ENCODE measurements around the gene ZNF165. TPM values are rescaled to one million over a fixed set of nuclear protein-coding genes. Genes with fewer than 3 reads are reported as not detected.
"Not testable (repeated sequence)": the region's sequence is repeated elsewhere in the genome, so short reads cannot be mapped to it uniquely, and the experiment has no call there.

Gene ZNF165
- total RNA-seq (1 to 10 TPM; 5.1 to 5.5 TPM), total RNA-seq (1.2 to 69.0 (median 6.7) reads per million in 172 experiments)
- polyA plus RNA-seq (2013, experiment 1 of 2), result 0.25 TPM
- polyA plus RNA-seq (2013, experiment 2 of 2), result 1.2 TPM

DNA sequence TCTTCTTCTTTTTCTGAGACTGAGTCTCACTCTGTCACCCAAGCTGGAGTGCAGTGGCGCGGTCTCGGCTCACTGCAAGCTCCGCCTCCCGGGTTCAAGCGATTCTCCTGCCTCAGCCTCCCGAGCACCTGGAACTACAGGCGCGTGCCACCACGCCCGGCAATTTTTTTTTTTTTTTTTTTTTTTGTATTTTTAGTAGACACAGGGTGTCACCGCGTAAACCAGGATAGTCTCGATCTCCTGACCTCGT is at the start of gene ZNF165:
Gene ZNF165, plus strand, starts transcription at position 188 of the 250 bp plus-strand sequence. CDS start 4,913 bp downstream, outside the sequence.
- H3K4me3 Mint-ChIP-seq, result peak within 1 kb of the TSS; percentile 86
- peak within 1 kb of the TSS; percentile 82 to 90 for H3K27ac ChIP-seq (ENCODE audit: low read depth in 1 of 2, low read length in 2 of 2)
- not testable (repeated sequence) for H3K27me3 ChIP-seq (ENCODE audit: control insufficient read depth in 1 of 2, insufficient read depth in 2 of 2, low read length in 2 of 2); H3K9me3 ChIP-seq (ENCODE audit: control insufficient read depth in 1 of 2, insufficient read depth in 1 of 2, low read length in 2 of 2); H3K27me3 Mint-ChIP-seq; H3K36me3 ChIP-seq (ENCODE audit: insufficient read depth, low read length); H3K9me3 Mint-ChIP-seq; DNase-seq
- intact Hi-C loops (cut with DNase I, micrococcal nuclease), result loop anchor here (2.0 to 10.0 kb wide), 7 partner anchors 24 to 272 kb away; partner anchors contain the start of genes ZKSCAN4 (in 1 of the 2) and ZSCAN26 (in 1 of the 2)
- ChIA-PET CTCF (interaction anchor here (0.9 kb wide), 1 partner anchor 25 kb away, joined by 3 read pairs; no protein-coding TSS in a partner anchor), POLR2A (interaction anchor here (0.6 to 1.5 kb wide), 8 partner anchors 9 to 1959 kb away, joined by 3 to 5 read pairs (median 4); partner anchors contain the start of gene ZKSCAN8)
- peak within 1 kb of the TSS; percentile 71 for H3K4me3 ChIP-seq (ENCODE audit: low read length)
- peak; percentile 24 for ATAC-seq (ENCODE audit: poor library complexity)
- H3K27ac Mint-ChIP-seq, result peak within 1 kb of the TSS; percentile 88
- peaks cover 16% of the 10 kb centered on the region for H3K4me1 ChIP-seq (ENCODE audit: insufficient read depth, low read length)
- H3K4me1 Mint-ChIP-seq (ENCODE audit: low read depth), result peaks cover 22% of the 10 kb centered on the region
- H3K36me3 Mint-ChIP-seq (ENCODE audit: low read depth), result peaks cover 16% of the 10 kb centered on the region

DNA sequence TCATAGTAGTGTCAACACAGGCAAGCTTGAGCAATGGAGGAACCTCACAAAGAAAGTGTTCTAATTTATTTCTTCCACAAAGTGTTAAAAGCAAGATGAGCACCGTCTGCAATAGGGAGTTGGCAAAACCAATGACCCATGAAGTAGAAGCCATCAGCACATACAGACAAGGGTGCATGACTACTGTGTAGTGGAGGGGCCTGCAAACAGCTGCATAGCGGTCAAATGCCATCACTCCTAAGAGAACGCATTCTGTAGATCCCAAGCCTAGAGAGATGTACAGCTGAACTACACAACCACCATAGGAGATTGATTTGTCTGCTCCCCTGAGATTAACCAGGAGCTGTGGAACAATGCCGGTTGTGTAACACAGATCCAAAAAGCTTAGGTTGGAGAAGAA is 26.8 kb upstream of the ZNF165 start:
- POLR2A ChIA-PET, result no interaction called here
- H3K27ac ChIP-seq (ENCODE audit: low read depth in 1 of 2, low read length in 2 of 2), result no peak overlapping the region
- H3K9me3 Mint-ChIP-seq, result no peaks in the 10 kb centered on the region
- H3K27me3 ChIP-seq (ENCODE audit: control insufficient read depth in 1 of 2, insufficient read depth in 2 of 2, low read length in 2 of 2), result peaks cover 2 to 41% of the 10 kb centered on the region in 2 experiments
- no peaks in the 10 kb centered on the region for H3K36me3 ChIP-seq (ENCODE audit: insufficient read depth, low read length)
- H3K36me3 Mint-ChIP-seq (ENCODE audit: low read depth), result no peaks in the 10 kb centered on the region
- intact Hi-C loops (cut with DNase I, micrococcal nuclease), result no loop called here
- H3K4me1 Mint-ChIP-seq (ENCODE audit: low read depth), result no peaks in the 10 kb centered on the region
- TF ChIP-seq CTCF (IDR thresholded peaks at IDR 0.05), result no peak
- no peaks in the 10 kb centered on the region for H3K9me3 ChIP-seq (ENCODE audit: control insufficient read depth in 1 of 2, insufficient read depth in 1 of 2, low read length in 2 of 2)
- no peak overlapping the region for H3K4me3 ChIP-seq (ENCODE audit: low read length)
- peaks cover 43% of the 10 kb centered on the region for H3K27me3 Mint-ChIP-seq
- DNase-seq (no peak), ATAC-seq (ENCODE audit: poor library complexity) (no peak)
- CTCF ChIA-PET, result no interaction called here
- no peak overlapping the region for H3K4me3 Mint-ChIP-seq
- no peak overlapping the region for H3K27ac Mint-ChIP-seq
- no peaks in the 10 kb centered on the region for H3K4me1 ChIP-seq (ENCODE audit: insufficient read depth, low read length)

DNA sequence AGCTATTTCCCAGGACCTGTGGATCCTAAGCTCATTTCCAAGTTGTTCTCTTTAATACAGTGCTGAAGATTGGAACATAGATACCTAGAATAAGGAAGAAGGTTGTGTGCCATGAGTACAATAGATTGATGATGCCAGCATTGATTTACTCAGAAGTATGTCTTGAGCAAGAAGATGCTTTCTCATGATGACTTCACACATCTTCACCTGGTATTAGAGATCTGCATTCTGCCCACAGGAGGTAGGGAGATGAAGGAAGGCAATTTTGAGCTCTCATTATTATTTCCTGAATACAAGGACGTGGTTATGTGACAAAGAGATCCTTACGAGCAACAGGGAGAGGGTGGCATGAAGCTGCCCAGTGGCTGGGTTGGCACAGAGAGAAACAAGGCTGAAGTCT is 20.0 kb upstream of the ZNF165 start:
- CTCF ChIA-PET, result no interaction called here
- no peak for ATAC-seq (ENCODE audit: poor library complexity)
- intact Hi-C loops (cut with DNase I, micrococcal nuclease), result no loop called here
- Histone ChIP-seq H3K27me3 (ENCODE audit: control insufficient read depth in 1 of 2, insufficient read depth in 2 of 2, low read length in 2 of 2) (peaks cover 7 to 25% of the 10 kb centered on the region in 2 experiments), H3K9me3 (ENCODE audit: control insufficient read depth in 1 of 2, insufficient read depth in 1 of 2, low read length in 2 of 2) (no peaks in the 10 kb centered on the region), H3K4me1 (ENCODE audit: insufficient read depth, low read length) (no peaks in the 10 kb centered on the region), H3K27ac (ENCODE audit: low read depth in 1 of 2, low read length in 2 of 2) (no peak overlapping the region), H3K4me3 (ENCODE audit: low read length) (no peak overlapping the region), H3K36me3 (ENCODE audit: insufficient read depth, low read length) (no peaks in the 10 kb centered on the region)
- DNase-seq, result no peak
- peaks cover 42% of the 10 kb centered on the region for H3K27me3 Mint-ChIP-seq
- POLR2A ChIA-PET, result no interaction called here
- H3K4me3 Mint-ChIP-seq, result no peak overlapping the region
- no peak overlapping the region for H3K27ac Mint-ChIP-seq
- no peaks in the 10 kb centered on the region for H3K9me3 Mint-ChIP-seq
- H3K4me1 Mint-ChIP-seq (ENCODE audit: low read depth), result no peaks in the 10 kb centered on the region
- H3K36me3 Mint-ChIP-seq (ENCODE audit: low read depth), result no peaks in the 10 kb centered on the region
- no peak for TF ChIP-seq CTCF (IDR thresholded peaks at IDR 0.05)

DNA sequence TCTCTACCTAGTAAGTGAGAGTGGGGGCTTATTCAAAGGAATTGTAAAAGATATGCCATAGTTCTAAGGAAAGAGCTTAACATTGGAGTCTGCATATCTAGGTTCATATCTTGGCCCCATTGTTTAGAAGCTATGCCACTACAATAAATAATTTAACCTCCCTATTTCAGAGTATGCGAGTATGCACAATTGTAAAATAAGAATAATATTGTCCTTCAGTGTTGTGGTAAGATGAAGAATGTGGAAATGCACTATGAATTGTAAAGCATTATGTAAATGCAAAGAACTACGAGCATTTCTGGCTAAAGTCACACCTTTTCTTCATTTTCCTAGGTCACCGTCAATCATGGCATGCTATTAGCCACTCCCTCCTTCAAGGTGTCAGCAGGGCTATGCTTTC is 16.1 kb upstream of the ZNF165 start:
- no peak overlapping the region for H3K4me3 ChIP-seq (ENCODE audit: low read length)
- H3K36me3 Mint-ChIP-seq (ENCODE audit: low read depth), result no peaks in the 10 kb centered on the region
- H3K36me3 ChIP-seq (ENCODE audit: insufficient read depth, low read length), result no peaks in the 10 kb centered on the region
- H3K4me1 Mint-ChIP-seq (ENCODE audit: low read depth), result no peaks in the 10 kb centered on the region
- ChIA-PET POLR2A (no interaction called here), CTCF (interaction anchor here (1.0 kb wide), 1 partner anchor 10 kb away, joined by 3 read pairs; no protein-coding TSS in a partner anchor)
- no peaks in the 10 kb centered on the region for H3K9me3 Mint-ChIP-seq
- ATAC-seq (ENCODE audit: poor library complexity) (no peak), DNase-seq (no peak)
- peaks cover 71% of the 10 kb centered on the region for H3K27me3 Mint-ChIP-seq
- no peak overlapping the region for H3K27ac ChIP-seq (ENCODE audit: low read depth in 1 of 2, low read length in 2 of 2)
- H3K4me1 ChIP-seq (ENCODE audit: insufficient read depth, low read length), result no peaks in the 10 kb centered on the region
- H3K27ac Mint-ChIP-seq, result no peak overlapping the region
- intact Hi-C loops (cut with DNase I, micrococcal nuclease), result no loop called here
- H3K27me3 ChIP-seq (ENCODE audit: control insufficient read depth in 1 of 2, insufficient read depth in 2 of 2, low read length in 2 of 2), result peaks cover 9 to 41% of the 10 kb centered on the region in 2 experiments
- H3K9me3 ChIP-seq (ENCODE audit: control insufficient read depth in 1 of 2, insufficient read depth in 1 of 2, low read length in 2 of 2), result no peaks in the 10 kb centered on the region
- H3K4me3 Mint-ChIP-seq, result no peak overlapping the region
- no peak for TF ChIP-seq CTCF (IDR thresholded peaks at IDR 0.05)
